Stimulated activated CD4-positive, alpha-beta T cell treated with anti-CD3 and anti-CD28 coated beads, Interleukin-1b, Interleukin-23, amount 100 ng/mL, for 1 hour (primary cell): Measurements from ENCODE around the gene CACNA2D3.

Experiments
- DNase-seq, 2 donors: peaks; one replicate each; pipeline ENCODE4 v3.0.0-alpha.2; 2020; ENCODE audit warnings: low read depth in 2 of 2

The CACNA2D3 gene

DNA sequence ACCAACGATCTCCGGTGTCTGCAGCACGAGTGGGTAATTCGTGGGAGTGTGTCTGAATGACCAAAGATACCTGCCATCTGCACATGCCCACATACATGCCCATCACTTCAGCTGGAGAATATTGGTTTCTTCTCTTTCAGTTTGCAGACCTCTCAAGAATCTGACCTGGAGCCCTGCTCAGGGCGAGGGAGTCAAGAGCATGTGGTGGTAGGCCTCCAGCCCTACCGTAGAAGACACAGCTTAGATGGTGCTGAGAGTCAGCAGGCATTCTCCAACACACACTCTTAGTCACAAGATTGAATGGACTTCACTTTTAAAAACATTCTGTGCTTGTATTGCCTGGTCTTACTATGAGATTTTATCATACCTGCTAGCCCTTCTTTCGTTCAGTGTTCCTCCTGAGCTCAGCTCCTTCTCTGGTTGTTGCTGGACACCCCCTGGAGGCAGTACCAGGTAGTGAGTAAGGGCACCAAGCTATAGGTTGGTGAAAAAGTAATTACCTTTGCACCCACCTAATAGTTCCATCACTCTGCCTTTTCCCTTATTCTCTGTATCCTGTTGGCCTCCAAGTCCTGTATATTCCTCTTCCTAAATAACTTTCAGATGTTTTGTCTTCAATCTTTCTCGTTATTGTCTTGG, 252.0 kb downstream of the CACNA2D3 start:
- no peak for DNase-seq

DNA sequence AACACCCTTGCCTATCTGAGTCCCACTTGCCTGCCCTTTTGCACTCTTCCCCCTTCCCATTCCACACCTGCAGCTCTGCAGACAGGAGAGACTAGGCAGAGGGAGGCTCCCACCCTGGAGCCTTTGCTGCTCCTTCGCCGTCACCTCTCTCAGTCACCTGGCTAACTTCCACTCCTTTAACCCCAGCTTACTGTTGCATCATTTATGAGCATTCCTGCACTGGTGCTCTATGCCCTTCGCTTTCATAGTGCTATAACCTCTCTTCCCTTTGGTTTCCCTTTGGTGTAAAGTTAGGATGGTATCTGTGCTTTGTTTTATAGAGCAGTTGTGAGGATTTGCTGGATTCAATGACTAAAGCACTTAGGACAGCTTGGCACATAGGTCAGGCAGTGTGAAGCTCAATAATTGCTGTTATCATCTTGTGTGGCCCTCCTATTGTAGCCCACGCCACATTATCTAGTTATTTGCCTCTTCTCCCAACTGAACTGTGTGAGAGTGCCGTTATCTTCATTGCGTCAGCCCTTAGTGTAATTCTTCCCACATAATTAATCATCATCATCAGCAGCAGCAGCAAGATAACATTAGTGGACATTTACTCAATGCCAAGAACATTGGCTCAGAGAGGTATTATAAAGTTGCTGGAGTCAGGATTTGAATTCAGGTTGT, 253.9 kb downstream of the CACNA2D3 start:
- DNase-seq, result no peak

DNA sequence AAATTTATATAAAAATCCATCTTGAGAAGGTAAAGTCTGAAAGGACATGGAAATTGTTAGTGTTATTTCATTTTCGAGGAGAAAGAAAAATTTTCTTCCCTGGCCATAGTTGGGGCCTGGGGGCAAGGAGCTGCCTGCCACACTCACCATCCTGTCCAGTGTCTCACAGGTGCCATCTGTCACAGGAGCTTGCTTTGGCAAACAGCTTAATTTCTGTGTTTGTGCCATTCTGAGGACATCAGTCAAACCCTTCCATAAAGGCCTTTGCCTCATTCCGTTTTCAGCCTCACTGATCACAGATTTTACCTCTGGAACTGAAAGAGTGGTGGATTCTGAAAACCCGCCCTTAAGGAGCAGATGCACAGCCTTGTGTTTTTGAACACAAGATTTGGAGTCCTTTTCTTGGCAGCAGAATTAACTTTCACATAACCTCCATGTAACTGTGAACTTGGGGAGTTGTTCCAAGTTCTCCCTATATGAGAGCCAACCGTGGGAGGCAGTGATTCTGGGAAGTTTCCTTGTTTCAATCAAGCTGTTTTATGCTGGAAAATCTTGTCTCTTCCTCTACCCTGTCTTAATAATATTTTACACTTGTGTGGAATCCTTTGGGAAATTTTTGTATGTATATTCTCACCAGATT, 254.7 kb downstream of the CACNA2D3 start:
- no peak for DNase-seq

DNA sequence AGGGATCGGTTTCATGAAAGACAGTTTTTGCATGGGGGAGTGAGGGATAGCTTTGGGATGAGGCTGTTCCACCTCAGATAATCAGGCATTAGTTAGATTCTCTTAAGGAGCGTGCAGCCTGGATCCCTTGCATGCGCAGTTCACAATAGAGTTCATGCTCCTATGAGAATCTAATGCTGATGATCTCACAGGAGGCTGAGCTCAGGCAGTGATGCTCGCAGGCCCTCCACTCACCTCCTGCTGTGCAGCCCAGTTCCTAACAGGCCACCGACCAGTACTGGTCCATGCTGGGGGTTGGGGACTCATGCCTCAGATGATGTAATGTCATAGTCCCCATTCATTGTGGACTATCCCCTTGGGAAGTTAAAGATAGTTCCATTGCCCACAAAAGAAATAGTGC, 255.8 kb downstream of the CACNA2D3 start:
- no peak for DNase-seq

DNA sequence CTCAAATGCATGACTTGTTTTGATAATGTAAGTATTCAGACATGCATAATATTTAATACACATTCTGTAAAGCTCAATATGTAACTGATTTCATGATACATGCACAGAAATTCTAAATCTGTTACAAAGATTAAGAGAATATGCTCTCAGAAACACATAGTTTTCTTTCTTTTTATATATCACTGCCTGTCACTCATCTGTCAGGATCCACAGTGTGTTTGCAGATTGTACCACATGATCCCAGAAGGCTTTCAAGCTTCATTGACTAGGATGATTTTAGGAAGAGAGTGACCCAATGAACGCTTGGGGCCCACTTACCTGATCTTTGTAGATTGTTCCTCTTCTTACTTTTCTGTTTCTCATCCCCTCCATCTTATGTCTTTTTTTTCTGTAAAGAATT, 261.9 kb downstream of the CACNA2D3 start:
- DNase-seq, result no peak

DNA sequence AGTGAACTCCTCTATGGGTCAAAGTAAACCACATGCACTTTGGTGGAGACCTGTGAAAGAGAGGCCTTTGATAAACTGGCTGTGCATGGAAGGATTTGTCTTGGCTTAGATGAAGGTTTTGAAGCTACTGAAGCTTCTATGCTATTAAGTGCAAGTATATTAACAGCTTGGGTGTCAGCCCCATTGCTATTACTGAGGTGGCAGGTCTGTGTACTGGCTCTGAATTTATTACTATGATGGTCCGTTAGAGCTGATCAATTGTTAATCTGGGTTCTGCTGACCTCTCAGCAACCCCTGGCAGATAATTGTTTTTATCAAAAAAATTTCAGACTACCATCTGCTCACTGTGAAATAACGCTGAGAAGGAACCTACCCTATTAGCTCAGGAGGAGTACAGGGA, 268.2 kb downstream of the CACNA2D3 start:
- no peak for DNase-seq

DNA sequence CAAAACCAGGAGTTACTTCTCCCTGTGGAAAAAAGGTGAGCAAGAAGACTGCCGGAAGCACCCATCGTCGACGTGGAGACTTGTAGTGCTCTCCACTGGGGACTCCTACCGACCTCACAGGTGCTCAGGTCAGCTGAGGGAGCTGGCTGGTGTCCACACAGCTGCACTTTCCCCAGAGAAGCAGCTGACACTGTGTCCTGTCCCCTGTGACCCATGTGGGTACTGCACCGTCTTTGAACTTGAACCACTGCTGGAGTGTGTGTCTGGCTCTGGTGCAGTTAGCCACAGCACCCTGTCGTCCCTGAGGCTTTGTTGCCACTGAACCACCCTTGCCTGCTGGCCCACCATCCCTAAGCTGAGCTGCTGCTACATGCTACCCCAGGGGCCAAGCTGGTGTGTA, 270.8 kb downstream of the CACNA2D3 start:
- no peak for DNase-seq

DNA sequence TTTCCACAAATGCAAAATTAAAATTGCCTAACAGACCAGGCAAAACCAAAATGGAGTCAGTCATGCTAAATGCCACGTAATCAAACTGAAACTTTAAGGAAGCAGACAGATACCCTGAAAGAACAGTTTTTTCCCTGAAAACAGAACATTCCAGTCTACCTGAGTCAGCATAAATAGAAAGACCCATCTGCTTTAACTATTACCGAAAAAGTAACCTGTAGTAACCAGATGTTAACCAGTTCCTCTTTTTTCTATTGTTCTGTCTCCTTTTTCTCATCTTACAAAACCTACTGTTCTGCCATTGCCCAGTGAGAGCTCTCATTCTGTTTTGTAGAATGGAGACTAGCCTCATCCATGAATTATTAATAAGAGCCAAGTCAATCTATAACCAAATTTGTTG, 286.0 kb downstream of the CACNA2D3 start:
- no peak for DNase-seq

DNA sequence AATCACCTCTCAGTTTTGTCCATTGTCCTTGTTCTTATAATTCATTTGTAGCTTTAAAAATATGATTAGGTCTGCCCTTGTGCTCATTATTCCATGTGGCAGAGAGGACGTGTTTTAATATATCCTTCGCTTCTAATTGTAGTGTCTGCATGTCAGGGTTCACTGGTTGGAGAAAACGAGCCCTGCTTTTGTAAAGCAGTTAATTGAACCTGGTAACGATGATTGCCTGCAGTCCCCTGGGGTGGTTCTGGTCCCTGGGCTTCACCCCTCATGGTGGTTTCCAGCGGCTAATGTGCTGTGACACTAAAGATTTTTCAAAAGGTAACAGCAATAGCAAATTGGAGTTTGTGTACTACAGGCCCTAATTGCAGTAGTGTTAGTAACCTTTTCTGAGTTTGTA, 299.6 kb downstream of the CACNA2D3 start:
- no peak for DNase-seq

DNA sequence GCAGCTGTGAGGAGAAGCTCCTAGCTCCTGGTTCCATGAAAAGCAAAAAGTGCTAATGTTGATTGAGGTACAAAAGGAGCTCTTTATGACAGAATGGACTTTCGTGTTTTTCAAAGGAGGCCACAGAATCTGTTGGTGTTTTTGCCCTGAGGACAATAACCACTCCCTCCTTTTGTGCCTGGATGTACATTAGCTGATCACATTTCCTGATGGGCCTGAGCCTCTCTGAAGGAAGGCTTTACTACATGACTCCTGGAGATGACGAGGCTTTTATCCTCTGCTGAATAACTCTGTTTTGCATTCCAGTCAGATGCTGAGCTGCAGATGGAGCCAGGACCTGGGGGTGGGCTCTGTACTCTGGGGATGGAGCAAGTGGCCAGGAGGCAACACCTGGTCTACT, 301.9 kb downstream of the CACNA2D3 start:
- no peak for DNase-seq

DNA sequence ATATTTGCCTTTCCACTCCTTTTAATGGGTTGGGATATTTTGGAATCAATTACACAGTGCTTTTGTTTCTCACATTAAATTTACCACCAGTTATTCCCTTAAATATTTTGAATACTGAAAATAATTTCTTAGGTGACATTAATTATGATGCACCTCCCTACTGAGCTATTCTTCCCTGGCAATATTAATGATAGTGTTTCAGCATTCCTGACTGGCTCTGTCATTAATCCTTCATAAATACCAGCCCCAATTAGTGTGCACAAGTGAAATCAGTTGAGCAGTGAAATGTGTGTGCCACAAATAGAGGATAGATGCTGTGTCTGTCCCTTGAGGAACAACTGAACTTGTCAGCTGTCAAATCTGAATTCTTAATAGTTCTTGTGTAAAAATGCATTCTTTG, 304.0 kb downstream of the CACNA2D3 start:
- DNase-seq, result no peak

DNA sequence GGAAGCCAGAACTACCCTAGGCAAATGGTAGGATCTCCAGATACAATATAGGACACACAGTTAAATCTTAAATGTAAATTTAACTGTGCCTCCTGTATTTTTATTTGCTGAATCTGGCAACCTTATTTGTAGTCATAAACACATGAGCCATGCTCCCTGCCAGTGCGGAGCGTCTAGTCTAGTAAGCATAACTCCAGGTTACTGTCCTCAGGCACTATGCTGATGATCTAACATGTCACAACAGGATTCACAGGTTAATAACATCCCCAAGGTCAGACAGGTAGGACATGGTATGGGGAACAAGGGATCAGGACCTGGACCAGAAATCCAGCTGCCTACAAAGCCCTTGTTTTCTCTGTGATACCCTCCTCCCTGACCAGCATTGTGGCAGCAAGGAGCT, 305.1 kb downstream of the CACNA2D3 start:
- no peak for DNase-seq

DNA sequence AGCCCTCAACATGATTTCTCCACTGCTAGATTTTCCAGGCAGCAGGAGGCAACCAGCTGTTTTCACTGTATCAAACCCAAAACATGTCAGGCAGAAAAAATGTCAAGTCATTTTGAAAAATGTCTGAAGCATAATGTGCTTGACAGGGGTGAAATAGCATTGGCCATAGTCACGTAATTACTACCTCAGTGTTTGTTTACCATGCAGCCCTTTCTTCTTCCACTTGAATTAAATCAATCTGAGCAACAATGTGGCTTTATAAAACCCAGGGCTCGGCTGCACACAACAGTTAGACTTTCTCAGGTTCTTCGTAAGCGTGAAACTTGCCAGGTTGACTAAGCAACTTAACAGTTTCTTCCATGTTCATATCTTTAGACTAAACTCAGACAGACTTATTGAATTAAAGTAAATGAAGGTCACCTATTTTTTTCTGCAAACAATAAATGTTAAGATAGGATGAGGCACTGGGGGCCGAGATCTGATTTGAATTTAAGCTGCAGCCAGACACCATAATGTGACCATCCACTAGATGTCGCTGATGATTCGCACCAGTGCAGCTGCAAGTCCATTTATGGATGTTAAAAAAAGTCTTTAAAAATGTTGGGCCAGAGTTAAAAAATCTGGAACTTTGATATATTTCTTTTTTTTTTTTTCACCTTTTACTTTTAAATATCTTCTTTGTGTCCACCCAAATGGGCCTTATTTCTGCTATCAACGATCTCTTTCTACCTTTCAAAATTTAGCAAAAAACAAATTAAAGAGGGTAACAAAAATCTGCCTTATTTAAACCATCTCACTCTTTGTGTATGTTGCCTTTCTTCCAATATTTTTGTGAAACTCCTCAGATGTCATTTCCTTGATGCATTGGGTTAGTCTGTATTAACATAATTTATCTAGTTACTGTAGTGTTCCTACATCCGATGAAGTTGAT, 305.9 kb downstream of the CACNA2D3 start:
- peak in 1 of 2 donors; percentile 0 for DNase-seq

DNA sequence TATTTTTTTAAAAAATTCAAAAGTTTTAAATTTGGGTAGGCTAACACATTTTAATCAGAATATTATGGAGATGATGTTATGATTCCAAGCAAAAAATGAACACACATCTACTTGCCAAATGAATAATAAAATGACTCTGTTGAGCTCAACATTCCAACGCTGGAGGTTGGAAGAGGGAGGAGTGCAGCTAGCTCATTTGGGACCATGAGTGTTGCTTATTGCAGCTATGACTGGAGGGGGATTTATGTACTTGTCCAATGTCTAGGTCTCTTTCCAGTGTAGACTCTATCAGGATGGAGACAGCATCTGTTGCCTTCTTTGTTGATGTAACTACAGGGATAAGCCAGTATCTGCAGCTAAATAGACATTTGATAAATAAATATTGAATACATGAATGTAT, 310.6 kb downstream of the CACNA2D3 start:
- no peak for DNase-seq

DNA sequence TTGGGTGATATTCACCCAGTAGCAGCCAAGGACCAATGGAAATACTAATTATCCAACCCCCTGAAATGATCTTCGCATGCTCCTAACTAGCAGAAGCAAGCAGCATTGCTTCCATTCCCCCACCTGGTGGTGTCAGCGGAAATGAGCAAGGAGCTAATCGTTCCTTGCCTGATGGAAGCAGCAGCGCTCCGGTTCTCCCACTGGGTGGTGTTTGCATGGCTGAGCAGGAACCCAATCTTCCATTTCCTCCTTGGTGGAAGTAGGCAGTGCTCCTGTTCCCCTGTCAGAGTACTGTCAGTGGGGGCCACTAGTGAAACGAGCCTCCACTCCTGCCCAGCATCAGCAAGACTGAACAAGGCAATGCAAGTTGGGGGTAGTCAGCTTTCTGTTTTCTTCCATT, 311.5 kb downstream of the CACNA2D3 start:
- DNase-seq, result no peak

DNA sequence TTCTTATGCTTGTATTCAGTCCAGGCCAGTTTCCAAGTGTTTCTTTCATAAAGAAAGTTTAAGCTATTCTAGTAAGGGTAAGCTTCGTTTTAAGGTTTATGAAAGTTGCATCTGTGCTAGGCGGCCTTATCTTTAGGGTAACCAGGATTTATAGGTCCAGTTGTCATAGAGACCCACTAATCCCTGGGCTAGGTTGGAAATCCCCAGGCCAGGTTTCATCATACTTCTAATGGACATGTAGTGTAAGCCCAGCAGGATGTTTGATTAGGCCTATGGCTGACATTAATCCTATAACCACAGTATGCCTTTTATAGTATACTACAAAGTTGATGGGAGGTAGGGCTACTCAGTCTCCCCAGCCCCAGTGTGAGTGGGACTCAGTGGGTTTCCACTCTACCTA, 312.4 kb downstream of the CACNA2D3 start:
- no peak for DNase-seq

DNA sequence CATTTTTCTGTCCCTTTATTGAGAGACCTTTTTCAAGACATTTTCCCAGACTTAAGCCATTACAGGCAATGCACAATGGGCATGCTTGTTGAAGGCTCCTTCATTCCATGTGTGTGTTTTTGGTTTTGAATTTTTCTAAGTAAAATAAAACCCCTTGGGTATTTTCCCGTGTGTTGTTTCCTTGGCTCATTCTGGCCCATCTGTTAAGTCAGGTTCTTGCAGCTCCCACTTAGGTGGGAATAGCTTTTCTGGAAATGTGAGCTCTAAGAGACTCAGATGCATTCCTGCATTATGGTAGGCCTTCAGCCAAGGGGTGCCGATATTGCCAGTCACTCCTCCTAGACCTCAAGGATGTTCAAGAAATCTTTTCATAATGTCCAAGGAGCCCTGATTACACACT, 314.9 kb downstream of the CACNA2D3 start:
- DNase-seq, result no peak

DNA sequence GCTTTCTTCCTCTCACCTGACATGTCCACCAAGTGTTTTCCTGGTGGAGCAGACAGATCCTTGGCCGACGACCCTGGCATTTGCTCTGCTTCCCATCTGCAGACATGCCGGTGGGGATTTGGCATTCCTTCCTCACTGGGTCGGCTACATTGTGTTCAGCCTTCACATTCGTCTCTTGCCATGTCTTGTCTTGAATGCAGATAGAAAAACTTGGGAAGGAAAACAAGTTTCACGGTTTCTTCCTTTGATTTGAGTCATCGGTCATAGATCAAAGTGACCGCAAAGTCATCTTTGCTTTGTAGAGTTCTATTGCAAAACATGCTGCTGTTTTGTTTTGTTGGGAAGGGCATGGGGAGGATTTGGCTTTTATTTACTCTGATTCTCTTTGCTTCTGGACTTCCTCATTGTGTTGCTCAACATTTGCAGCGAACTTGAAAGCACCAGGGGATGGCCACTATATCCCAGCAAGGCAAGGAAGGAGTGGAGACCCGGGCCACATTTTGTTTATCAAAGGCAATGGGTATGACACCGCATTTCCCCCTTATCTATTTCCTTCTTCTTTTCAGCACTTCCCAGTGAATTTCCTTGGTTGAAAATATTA, 321.3 kb downstream of the CACNA2D3 start:
- no peak for DNase-seq

DNA sequence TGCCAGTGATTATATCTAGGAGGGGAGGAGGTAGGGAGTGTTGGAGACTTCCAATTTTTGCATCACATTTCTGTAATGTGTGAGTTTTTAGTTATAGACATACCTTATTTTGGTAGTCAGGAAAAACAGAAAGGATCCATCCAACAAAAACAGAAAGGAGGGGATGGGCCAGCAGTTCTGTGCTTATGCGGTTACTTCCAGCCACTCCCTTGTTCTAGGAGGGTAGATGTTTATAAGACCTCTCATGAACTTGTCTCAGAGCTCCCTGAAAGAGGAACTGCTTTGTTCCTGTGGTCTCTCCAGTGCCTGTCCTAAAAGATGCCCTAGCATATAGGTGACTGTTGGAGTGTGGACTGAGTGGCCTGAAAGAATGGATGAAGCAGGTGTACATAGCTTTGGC, 323.3 kb downstream of the CACNA2D3 start:
- no peak for DNase-seq

DNA sequence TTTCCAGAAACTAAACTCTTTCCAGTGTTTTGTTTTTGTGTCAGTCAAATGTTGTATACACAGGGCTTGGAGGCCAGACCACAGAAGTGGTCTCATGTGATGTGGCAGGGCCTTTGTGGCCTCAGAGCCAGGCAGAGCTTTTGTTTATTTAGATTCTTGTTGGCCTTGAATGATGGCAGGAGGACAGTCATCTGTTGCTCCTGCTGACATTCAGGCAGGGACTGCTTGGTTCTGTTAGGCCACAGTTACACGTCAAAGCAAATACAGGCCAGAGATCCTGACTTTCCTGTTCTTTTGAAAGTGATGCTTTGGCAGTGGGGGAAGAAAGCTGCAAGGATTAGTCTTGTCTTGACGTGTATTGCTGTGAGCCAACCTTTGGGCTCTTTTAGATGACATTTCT, 325.1 kb downstream of the CACNA2D3 start:
- DNase-seq, result no peak

DNA sequence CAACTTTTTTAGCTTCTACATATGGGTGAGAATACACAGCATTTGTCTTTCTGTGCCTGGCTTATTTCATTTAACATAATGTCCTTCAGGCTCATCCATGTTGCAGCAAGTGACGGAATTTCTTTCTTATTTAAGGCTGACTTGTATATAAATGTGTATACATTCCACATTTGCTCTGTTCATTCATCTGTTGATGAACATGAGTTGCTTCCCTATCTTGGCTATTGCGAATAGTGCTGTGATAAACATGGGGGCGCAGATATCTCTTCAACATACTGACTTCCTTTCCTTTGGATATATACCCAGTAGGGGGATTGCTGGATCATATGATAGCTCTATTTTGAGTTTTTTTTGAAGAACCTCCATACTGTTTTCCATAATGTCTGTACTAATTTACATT, 332.5 kb downstream of the CACNA2D3 start:
- no peak for DNase-seq

DNA sequence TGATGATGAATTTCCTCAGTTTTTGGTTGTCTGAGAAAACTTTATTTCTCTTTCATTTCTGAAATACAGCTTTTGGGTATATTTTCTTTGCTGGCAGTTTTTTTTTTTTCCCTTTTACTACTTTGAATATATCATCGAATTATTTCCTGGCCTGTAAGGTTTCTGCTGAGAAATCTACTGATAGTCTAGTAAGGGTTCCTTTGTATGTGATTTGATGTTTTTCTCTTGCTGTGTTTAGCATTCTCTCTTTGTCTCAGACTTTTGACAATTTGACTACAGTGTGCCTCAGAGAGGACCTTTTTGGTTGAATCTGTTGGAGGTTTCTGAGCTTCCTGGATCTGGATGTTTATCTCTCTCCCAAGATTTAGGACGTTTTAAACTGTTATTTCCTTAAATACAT, 336.0 kb downstream of the CACNA2D3 start:
- DNase-seq, result no peak
